Spleen (tissue), 11 donors: Measurements from ENCODE around the gene CYTH4. TPM values are rescaled to one million over a fixed set of nuclear protein-coding genes. Genes with fewer than 3 reads are reported as not detected.

ENCODE experiments used
- DNase-seq: peaks from one replicate; pipeline ENCODE4 v3.0.0-alpha.2; 2020
- H3K27ac ChIP-seq, 8 donors: fragments of 200-600 bp; sonication (generic) in 7 of 8; 1 replicate in 4 of 8; 2 replicates in 4 of 8; pipeline versions ENCODE4 v1.5.0 to v1.8.0; 2016 to 2021; ENCODE audit warnings: inconsistent platforms in 4 of 8, mild to moderate bottlenecking in 4 of 8, moderate library complexity in 1 of 8
- H3K27me3 ChIP-seq, 7 donors: fragments of 200-600 bp; sonication (generic) in 6 of 7; replicated peaks in 1 of 7; 1 replicate in 4 of 7; 2 replicates in 3 of 7; pipeline versions ENCODE4 v1.5.0 to v1.8.0; 2016 to 2021; ENCODE audit warnings: inconsistent platforms in 3 of 7, mild to moderate bottlenecking in 1 of 7
- H3K36me3 ChIP-seq, 6 donors: fragments of 200-600 bp; sonication (generic) in 5 of 6; 1 replicate in 4 of 6; 2 replicates in 2 of 6; pipeline versions ENCODE4 v1.5.0 to v1.8.0; 2016 to 2021; ENCODE audit warnings: inconsistent platforms in 2 of 6
- H3K4me1 ChIP-seq, 6 donors: fragments of 200-600 bp; sonication (generic) in 5 of 6; 1 replicate in 3 of 6; 2 replicates in 3 of 6; pipeline versions ENCODE4 v1.5.0 to v1.8.0; 2016 to 2021; ENCODE audit warnings: inconsistent platforms in 3 of 6
- H3K4me3 ChIP-seq, 8 donors: fragments of 200-600 bp; sonication (generic) in 7 of 8; 1 replicate in 4 of 8; 2 replicates in 4 of 8; pipeline versions ENCODE4 v1.5.0 to v1.8.0; 2016 to 2021; ENCODE audit warnings: inconsistent platforms in 4 of 8, mild to moderate bottlenecking in 4 of 8, moderate library complexity in 2 of 8
- H3K9me3 ChIP-seq, 8 donors: fragments of 200-600 bp; sonication (generic) in 7 of 8; 1 replicate in 4 of 8; 2 replicates in 4 of 8; pipeline versions ENCODE4 v1.5.0 to v1.8.0; 2016 to 2021; ENCODE audit warnings: inconsistent platforms in 4 of 8
- POLR2A ChIP-seq, 3 donors: fragments of 450-650 bp; IDR thresholded peaks; one replicate each; pipeline ENCODE4 v1.5.1; 2017; ENCODE audit warnings: antibody characterized with exemption in 3 of 3, mild to moderate bottlenecking in 1 of 3
- POLR2AphosphoS5 ChIP-seq, 3 donors: sonication (generic); formaldehyde crosslinking; IDR thresholded peaks; one replicate each; pipeline ENCODE4 v1.5.1; 2017; ENCODE audit warnings: antibody characterized with exemption in 3 of 3
- WGBS, 5 donors: extraction: QIAGEN DNeasy Blood & Tissue Kit in 3 of 5; methylation state at CpG; one replicate each; pipeline versions ENCODE4 v1.1.5 to v1.1.7; 2013 to 2018; 5-methylcytosine and 5-hydroxymethylcytosine counted together
- intact Hi-C: fragments of 100-400 bp; cut with DNase I; formaldehyde crosslinking; loops from one replicate; pipeline ENCODE4 v1.15.0; 2023; ENCODE audit warnings: low total_unique reads
- polyA plus RNA-seq, 3 donors: library from polyadenylated mRNA; stranded (reverse); fragments of 200-250 nt; gene quantifications; one replicate each; pipeline ENCODE4 v1.2.1, GENCODE V29; 2013
- total RNA-seq, 7 donors: library from RNA; depleted of rRNA in 3 of 7; stranded (reverse); fragments of >200 nt in 3 of 7; fragmentation: NEBNext Ultra II Directional in 4 of 7; extraction: Animal tissue kit (Norgen Biotek cat#: 25700) in 4 of 7; gene quantifications; one replicate each; pipeline versions ENCODE4 v1.1.0 to v1.2.1, GENCODE V29; 2016 to 2021
- TF ChIP-seq, protein P1 (sequence below), 11 experiments: fragments of 200-600 bp in 7 of 11; fragments of 450-650 bp in 4 of 11; sonication (generic) in 4 of 11; IDR thresholded peaks in 8 of 11; conservative IDR thresholded peaks in 3 of 11; 1 replicate in 7 of 11; 2 replicates in 4 of 11; pipeline versions ENCODE4 v1.4.0 to v1.8.0; 2016 to 2021; ENCODE audit warnings: antibody characterized with exemption in 11 of 11, inconsistent platforms in 4 of 11, mild to moderate bottlenecking in 1 of 11
- donor health status: healthy with polysubstance abuse.
- donor health status: DM: no; HTN: no; CAD: no; lungs with moderate emphysema.
- donor health status: DM: no; HTN: no; CAD: no.
- donor health status: Bipolar disorder and iron deficiency.
- donor health status: healthy.
- donor health status: DM: no; HTN: no; CAD: no.
- donor health status: DM: yes; HTN: yes; CAD: no.

CYTH4 gene
- total and polyA plus RNA-seq, 10 donors: 35.3 to 238 (median 104) TPM

DNA sequence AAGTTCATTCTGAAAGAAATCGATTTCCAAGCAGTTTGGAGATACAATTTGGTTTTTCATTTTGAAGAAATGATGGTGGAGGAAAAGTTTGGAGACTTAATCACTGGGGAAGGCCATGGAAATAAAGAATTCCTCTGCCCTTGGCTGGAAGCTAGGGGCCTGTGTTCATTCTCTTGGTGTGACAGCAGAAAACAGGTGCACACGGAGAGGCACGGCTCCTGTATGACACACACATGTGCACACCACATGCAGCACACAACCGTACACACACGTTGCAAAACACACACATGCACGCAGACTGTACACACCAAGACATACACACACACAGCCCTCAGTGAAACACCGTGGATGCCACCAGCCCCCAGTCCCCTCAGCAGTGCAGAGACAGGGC is 64.2 kb downstream of the CYTH4 start:
- 79 to 86% (median 81%) methylated on average over 7 of the region's 7 CpGs for WGBS, 5 donors
- DNase-seq: no peak
- Histone ChIP-seq H3K4me3 (no peak overlapping the region), H3K27me3 (peaks cover 0 to 34% (median 0%) of the 10 kb centered on the region in 7 donors), H3K27ac (no peak overlapping the region), H3K4me1 (no peaks in the 10 kb centered on the region), H3K9me3 (no peaks in the 10 kb centered on the region), H3K36me3 (no peaks in the 10 kb centered on the region)
- TF ChIP-seq, protein P1, sequence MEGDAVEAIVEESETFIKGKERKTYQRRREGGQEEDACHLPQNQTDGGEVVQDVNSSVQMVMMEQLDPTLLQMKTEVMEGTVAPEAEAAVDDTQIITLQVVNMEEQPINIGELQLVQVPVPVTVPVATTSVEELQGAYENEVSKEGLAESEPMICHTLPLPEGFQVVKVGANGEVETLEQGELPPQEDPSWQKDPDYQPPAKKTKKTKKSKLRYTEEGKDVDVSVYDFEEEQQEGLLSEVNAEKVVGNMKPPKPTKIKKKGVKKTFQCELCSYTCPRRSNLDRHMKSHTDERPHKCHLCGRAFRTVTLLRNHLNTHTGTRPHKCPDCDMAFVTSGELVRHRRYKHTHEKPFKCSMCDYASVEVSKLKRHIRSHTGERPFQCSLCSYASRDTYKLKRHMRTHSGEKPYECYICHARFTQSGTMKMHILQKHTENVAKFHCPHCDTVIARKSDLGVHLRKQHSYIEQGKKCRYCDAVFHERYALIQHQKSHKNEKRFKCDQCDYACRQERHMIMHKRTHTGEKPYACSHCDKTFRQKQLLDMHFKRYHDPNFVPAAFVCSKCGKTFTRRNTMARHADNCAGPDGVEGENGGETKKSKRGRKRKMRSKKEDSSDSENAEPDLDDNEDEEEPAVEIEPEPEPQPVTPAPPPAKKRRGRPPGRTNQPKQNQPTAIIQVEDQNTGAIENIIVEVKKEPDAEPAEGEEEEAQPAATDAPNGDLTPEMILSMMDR (IDR thresholded peaks at IDR 0.05 in 8 of 11, conservative IDR thresholded peaks at IDR 0.05 in 3 of 11): no peak
- no peak for TF ChIP-seq POLR2AphosphoS5 (IDR thresholded peaks at IDR 0.05)
- TF ChIP-seq POLR2A (IDR thresholded peaks at IDR 0.05): no peak
- intact Hi-C loops: no loop called here

DNA sequence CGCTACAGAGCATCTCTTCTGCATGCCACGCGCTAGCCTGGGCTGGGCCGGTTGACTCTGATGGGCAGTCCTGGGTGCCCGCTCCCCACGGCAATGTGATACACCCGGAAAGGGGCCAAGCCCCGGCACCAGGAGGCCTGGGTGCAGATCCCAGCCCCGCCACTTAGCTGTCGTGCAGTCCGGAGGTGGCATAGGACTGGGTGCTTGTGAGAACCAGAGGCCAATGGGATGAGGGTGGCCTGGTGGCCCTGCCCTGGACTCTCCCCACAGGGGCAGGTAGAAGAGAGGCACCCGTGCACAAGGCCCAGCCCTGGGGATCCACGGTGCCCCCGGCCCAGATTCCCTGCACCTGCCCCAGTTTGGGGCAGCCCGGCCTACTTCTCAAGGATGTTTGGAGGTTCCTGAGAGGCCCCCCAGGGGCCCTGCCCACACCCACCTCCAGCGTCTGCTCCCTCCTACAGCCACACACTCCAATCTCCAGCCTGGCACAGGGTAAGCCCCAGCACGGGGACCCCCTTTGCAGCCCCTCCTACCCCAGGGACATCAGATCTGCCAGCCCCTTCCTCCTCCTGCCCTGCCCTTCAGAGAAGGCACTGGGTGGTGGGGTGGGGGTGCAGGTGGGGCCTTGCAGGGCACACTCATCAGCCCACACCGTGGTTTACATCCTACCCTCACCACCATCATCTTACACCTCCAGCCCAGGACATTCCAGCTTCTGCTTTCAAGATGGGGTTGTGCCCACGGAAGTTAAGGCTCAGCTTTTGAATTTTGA is 66.9 kb downstream of the CYTH4 start:
- Histone ChIP-seq H3K9me3 (no peaks in the 10 kb centered on the region), H3K4me3 (no peak overlapping the region), H3K27me3 (peaks cover 0 to 25% (median 0%) of the 10 kb centered on the region in 7 donors), H3K27ac (no peak overlapping the region), H3K4me1 (no peaks in the 10 kb centered on the region), H3K36me3 (no peaks in the 10 kb centered on the region)
- WGBS, 5 donors: 81 to 85% (median 85%) methylated on average over 11 to 19 of the region's 19 CpGs
- DNase-seq: no peak
- intact Hi-C loops: no loop called here
- TF ChIP-seq, protein P1 (IDR thresholded peaks at IDR 0.05 in 8 of 11, conservative IDR thresholded peaks at IDR 0.05 in 3 of 11): no peak
- no peak for TF ChIP-seq POLR2AphosphoS5 (IDR thresholded peaks at IDR 0.05)
- no peak for TF ChIP-seq POLR2A (IDR thresholded peaks at IDR 0.05)

DNA sequence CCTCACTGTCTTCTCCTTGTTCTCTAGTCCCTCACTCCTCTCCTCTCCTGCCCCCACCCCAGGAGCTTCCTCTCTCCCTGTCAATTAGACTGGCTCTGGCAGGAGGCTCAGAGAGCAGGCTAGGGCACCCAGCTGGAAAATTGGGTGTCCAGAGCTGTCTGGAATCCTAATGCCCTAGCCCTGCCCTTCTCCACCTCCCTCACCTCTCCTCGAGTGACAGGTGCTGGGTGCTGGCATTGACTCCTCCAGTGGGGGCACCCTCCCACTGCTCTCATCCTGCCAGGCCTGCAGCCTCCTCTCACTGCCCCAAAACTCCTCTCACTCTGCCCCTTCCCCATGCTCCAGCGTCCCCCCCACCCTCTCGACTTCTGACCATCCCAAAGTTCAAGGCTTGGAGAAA is 68.9 kb downstream of the CYTH4 start:
- H3K9me3 ChIP-seq: no peaks in the 10 kb centered on the region
- H3K4me1 ChIP-seq: no peaks in the 10 kb centered on the region
- no peak overlapping the region for H3K4me3 ChIP-seq
- WGBS, 5 donors: 52 to 81% (median 62%) methylated on average over 3 of the region's 3 CpGs
- no peak for DNase-seq
- H3K27me3 ChIP-seq: peaks cover 0 to 28% (median 0%) of the 10 kb centered on the region in 7 donors
- H3K36me3 ChIP-seq: no peaks in the 10 kb centered on the region
- TF ChIP-seq POLR2AphosphoS5 (IDR thresholded peaks at IDR 0.05): no peak
- TF ChIP-seq POLR2A (IDR thresholded peaks at IDR 0.05): no peak
- TF ChIP-seq, protein P1 (IDR thresholded peaks at IDR 0.05 in 8 of 11, conservative IDR thresholded peaks at IDR 0.05 in 3 of 11): no peak
- no peak overlapping the region for H3K27ac ChIP-seq
- intact Hi-C loops: no loop called here

DNA sequence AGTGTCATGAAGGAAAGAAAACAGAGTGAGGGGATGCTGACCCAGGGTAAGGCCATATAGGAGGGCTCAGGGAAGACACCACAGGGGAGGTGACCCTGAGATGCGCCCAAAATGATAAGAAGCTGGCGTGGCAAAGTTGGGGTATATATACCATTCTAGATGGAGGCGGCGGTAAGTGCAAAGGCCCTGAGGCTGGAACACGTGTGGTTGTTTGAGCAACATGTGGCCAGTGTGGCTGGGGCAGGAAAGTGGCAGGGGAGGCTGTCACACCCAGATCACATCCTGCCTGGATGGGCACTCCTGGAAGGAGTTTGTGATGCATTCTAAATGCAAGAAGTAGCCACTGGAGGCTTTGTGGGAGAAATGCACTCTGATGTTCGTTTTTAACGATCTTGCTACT is 70.2 kb downstream of the CYTH4 start:
- no peaks in the 10 kb centered on the region for H3K9me3 ChIP-seq
- no peaks in the 10 kb centered on the region for H3K4me1 ChIP-seq
- H3K27ac ChIP-seq: no peak overlapping the region
- no peak for DNase-seq
- 72 to 86% (median 80%) methylated on average over 7 of the region's 7 CpGs for WGBS, 5 donors
- H3K4me3 ChIP-seq: no peak overlapping the region
- TF ChIP-seq POLR2A (IDR thresholded peaks at IDR 0.05): no peak
- TF ChIP-seq POLR2AphosphoS5 (IDR thresholded peaks at IDR 0.05): no peak
- TF ChIP-seq, protein P1 (IDR thresholded peaks at IDR 0.05 in 8 of 11, conservative IDR thresholded peaks at IDR 0.05 in 3 of 11): no peak
- no peaks in the 10 kb centered on the region for H3K36me3 ChIP-seq
- H3K27me3 ChIP-seq: peaks cover 0 to 28% (median 0%) of the 10 kb centered on the region in 7 donors
- intact Hi-C loops: no loop called here
